HG03469 (cell line): ENCODE measurements around the gene PKIB.
A peak's percentile ranks its signal among the peaks of the same experiment; 100 is the strongest.
"Not testable (repeated sequence)": the region's sequence is repeated elsewhere in the genome, so short reads cannot be mapped to it uniquely, and the experiment has no call there.

Experiments
- ATAC-seq: cut with Tn5 transposase; IDR thresholded peaks from one replicate; pipeline ENCODE4 v1.9.1; 2021; ENCODE audit warnings: mild to moderate bottlenecking, moderate library complexity, moderate number of reproducible peaks; ENCODE audit not compliant: unreplicated experiment

Gene PKIB

GRCh38 chr6:122609881-122610689, at the start of gene PKIB:
Gene PKIB, plus strand, starts transcription at chr6:122610405. Its CDS starts 107,390 bp downstream, at chr6:122717795.
- ATAC-seq = peak; percentile 86

- ATAC-seq = no peak
These were observed 46.7 kb upstream of the PKIB start for GRCh38 chr6:122563364-122564052.

GRCh38 chr6:122564230-122564629, 46.0 kb upstream of the PKIB start:
- no peak for ATAC-seq

GRCh38 chr6:122565708-122566107, 44.5 kb upstream of the PKIB start:
- ATAC-seq = no peak

GRCh38 chr6:122567034-122567433, 43.2 kb upstream of the PKIB start:
- no peak for ATAC-seq

GRCh38 chr6:122568350-122568749, 41.9 kb upstream of the PKIB start:
- ATAC-seq = no peak

GRCh38 chr6:122568797-122569221, 41.4 kb upstream of the PKIB start:
- no peak for ATAC-seq

- ATAC-seq = no peak
These were observed 40.9 kb upstream of the PKIB start for GRCh38 chr6:122569230-122569771.

GRCh38 chr6:122571888-122572287, 38.3 kb upstream of the PKIB start:
- peak; percentile 42 for ATAC-seq

GRCh38 chr6:122576888-122577287, 33.3 kb upstream of the PKIB start:
- ATAC-seq = no peak

- ATAC-seq = no peak
These were observed 31.2 kb upstream of the PKIB start for GRCh38 chr6:122578961-122579360.

- no peak for ATAC-seq
These were observed 29.5 kb upstream of the PKIB start for GRCh38 chr6:122580737-122581136.

GRCh38 chr6:122589115-122589514, 21.1 kb upstream of the PKIB start:
- no peak for ATAC-seq

GRCh38 chr6:122598295-122598694, 11.9 kb upstream of the PKIB start:
- not testable (repeated sequence) for ATAC-seq

GRCh38 chr6:122604676-122605075, 5.5 kb upstream of the PKIB start:
- no peak for ATAC-seq

GRCh38 chr6:122610690-122611455, 668 bp downstream of the PKIB start:
- ATAC-seq = peak; percentile 22

GRCh38 chr6:122612838-122613237, 2.6 kb downstream of the PKIB start:
- no peak for ATAC-seq

- no peak for ATAC-seq
These were observed 4.1 kb downstream of the PKIB start for GRCh38 chr6:122614303-122614702.

GRCh38 chr6:122615409-122615808, 5.2 kb downstream of the PKIB start:
- no peak for ATAC-seq

- no peak for ATAC-seq
These were observed 6.7 kb downstream of the PKIB start for GRCh38 chr6:122616877-122617276.

GRCh38 chr6:122619309-122619708, 9.1 kb downstream of the PKIB start:
- ATAC-seq = no peak
